ENCODE results near the gene EHD1. TPM values are rescaled to one million over a fixed set of nuclear protein-coding genes. Genes with fewer than 3 reads are reported as not detected.

Gene EHD1
- total RNA-seq, 1 experiment from 2014 or later, result 340 TPM

DNA sequence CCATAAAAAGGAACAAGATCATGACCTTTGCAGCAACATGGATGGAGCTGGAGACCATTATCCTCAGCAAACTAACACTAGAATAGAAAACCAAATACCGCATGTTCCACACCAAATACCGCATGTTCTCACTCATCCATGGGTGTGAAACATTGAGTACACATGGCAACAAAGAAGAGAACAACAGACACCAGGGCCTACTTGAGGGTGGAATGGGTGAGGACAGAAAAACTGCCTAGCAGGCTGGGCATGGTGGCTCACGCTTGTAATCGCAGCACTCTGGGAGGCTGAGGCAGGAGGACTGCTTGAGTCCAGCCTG lies 12.3 kb downstream of the EHD1 start:
- H4K20me1 ChIP-seq (ENCODE audit: low read length), result peaks cover 47% of the 10 kb centered on the region; the same call in 1 of the 2 replicates
- CTCF ChIA-PET, result no interaction called here
- POLR2A ChIA-PET (ENCODE audit: unreplicated experiment), result interaction anchor here (0.7 kb wide), 1 partner anchor 22 kb away, joined by 6 read pairs; no protein-coding TSS in a partner anchor

DNA sequence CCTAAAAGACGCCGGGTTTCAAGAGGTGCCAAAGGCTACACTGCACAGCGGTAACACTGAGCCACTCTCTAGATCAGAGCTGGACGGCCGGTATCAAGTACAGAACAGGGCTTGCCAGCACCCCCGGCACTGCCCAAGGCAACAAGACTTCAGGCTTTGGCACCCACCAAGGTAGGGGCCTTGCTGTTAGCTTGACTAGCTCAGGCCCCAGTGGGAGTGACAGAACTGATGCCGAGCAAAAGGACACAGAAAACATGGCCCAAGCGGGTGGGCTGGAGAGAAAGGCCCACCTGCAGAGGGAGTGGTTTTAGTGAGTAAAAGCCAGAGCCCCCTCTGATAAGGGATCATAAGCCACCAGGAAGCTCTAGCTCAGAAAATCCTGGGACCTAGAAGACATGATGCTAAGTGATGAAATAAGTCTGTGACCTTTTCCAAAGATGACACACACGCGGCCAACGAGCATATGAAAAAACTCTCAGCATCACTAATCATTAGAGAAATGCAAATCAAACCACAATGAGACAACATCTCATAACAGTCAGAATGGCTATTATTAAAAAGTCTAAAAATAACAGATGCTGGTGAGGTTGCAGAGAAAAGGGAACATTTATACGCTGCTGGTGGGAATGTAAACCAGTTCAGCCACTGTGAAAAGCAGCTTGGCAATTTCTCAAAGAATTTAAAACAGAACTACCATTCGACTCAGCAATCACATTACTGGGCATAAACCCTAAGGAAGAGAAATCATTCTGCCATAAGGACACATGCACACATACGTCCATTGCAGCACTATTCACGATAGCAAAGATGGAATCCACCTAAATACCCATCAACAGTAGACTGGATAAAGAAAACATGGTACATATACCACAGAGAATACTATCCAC lies 12.9 kb downstream of the EHD1 start:
- 0 out of 2 replicates have a peak overlapping the region, but pooled peaks have one; percentile 17 for H3K4me2 ChIP-seq (ENCODE audit: low read length)
- ChIA-PET CTCF (no interaction called here), POLR2A (ENCODE audit: unreplicated experiment) (interaction anchor here (0.7 kb wide), 1 partner anchor 21 kb away, joined by 6 read pairs; no protein-coding TSS in a partner anchor)
- no peaks in the 10 kb centered on the region for H3K9me2 ChIP-seq (replicated peaks; ENCODE audit: low read length)
- ATAC-seq (no peak), DNase-seq (peak; percentile 46)
- H2AFZ ChIP-seq (ENCODE audit: low read length), result no peak overlapping the region
- H3K9ac ChIP-seq (ENCODE audit: low read length), result peak overlapping the region; percentile 1; the same call in 1 of the 2 replicates
- no peaks in the 10 kb centered on the region for H3K9me3 ChIP-seq (ENCODE audit: low read length)
- peaks cover 19% of the 10 kb centered on the region for H3F3A ChIP-seq (ENCODE audit: low read length, unreplicated experiment)
- intact Hi-C loops (cut with micrococcal nuclease), result no loop called here
- peaks cover 91% of the 10 kb centered on the region for H3K79me2 ChIP-seq (ENCODE audit: low read length)
- no peak overlapping the region for H3K4me3 ChIP-seq (ENCODE audit: low read length)
- TF ChIP-seq EZH2phosphoT487 (IDR thresholded peaks at IDR 0.05; ENCODE audit: borderline replicate concordance, low read length), result no peak
- TF ChIP-seq EZH2 (IDR thresholded peaks at IDR 0.05; ENCODE audit: low read length, unreplicated experiment), result no peak
- TF ChIP-seq, protein P1, sequence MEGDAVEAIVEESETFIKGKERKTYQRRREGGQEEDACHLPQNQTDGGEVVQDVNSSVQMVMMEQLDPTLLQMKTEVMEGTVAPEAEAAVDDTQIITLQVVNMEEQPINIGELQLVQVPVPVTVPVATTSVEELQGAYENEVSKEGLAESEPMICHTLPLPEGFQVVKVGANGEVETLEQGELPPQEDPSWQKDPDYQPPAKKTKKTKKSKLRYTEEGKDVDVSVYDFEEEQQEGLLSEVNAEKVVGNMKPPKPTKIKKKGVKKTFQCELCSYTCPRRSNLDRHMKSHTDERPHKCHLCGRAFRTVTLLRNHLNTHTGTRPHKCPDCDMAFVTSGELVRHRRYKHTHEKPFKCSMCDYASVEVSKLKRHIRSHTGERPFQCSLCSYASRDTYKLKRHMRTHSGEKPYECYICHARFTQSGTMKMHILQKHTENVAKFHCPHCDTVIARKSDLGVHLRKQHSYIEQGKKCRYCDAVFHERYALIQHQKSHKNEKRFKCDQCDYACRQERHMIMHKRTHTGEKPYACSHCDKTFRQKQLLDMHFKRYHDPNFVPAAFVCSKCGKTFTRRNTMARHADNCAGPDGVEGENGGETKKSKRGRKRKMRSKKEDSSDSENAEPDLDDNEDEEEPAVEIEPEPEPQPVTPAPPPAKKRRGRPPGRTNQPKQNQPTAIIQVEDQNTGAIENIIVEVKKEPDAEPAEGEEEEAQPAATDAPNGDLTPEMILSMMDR (conservative IDR thresholded peaks at IDR 0.05; ENCODE audit: low read depth, low read length), result no peak
- no TSS peak for BruUV-seq (replicated peaks)
- H3K27me3 ChIP-seq (ENCODE audit: low read length), result no peaks in the 10 kb centered on the region
- H3K36me3 ChIP-seq (ENCODE audit: low read depth, low read length), result peaks cover 17% of the 10 kb centered on the region
- peaks cover 73% of the 10 kb centered on the region for H3K4me1 ChIP-seq (ENCODE audit: insufficient read depth, low read length)
- peaks cover 42% of the 10 kb centered on the region; the same call in 1 of the 2 replicates for H4K20me1 ChIP-seq (ENCODE audit: low read length)
- peak overlapping the region; percentile 49 for H3K27ac ChIP-seq (ENCODE audit: low read length)

More for the DNA sequence above, 12.3 kb downstream of the EHD1 start:
- H3K4me2 ChIP-seq (ENCODE audit: low read length), result 0 out of 2 replicates have a peak overlapping the region, but pooled peaks have one; percentile 17
- DNase-seq, result no peak
- BruUV-seq (replicated peaks), result no TSS peak
- H3K27ac ChIP-seq (ENCODE audit: low read length), result peak overlapping the region; percentile 49
- H3K9ac ChIP-seq (ENCODE audit: low read length), result no peak overlapping the region
- no peaks in the 10 kb centered on the region for H3K9me2 ChIP-seq (replicated peaks; ENCODE audit: low read length)
- peaks cover 94% of the 10 kb centered on the region for H3K79me2 ChIP-seq (ENCODE audit: low read length)
- no peak for TF ChIP-seq EZH2 (IDR thresholded peaks at IDR 0.05; ENCODE audit: low read length, unreplicated experiment)
- TF ChIP-seq, protein P1 (conservative IDR thresholded peaks at IDR 0.05; ENCODE audit: low read depth, low read length), result no peak
- no peak for TF ChIP-seq EZH2phosphoT487 (IDR thresholded peaks at IDR 0.05; ENCODE audit: borderline replicate concordance, low read length)
- H2AFZ ChIP-seq (ENCODE audit: low read length), result no peak overlapping the region
- H3F3A ChIP-seq (ENCODE audit: low read length, unreplicated experiment), result peaks cover 20% of the 10 kb centered on the region
- H3K9me3 ChIP-seq (ENCODE audit: low read length), result no peaks in the 10 kb centered on the region
- peaks cover 79% of the 10 kb centered on the region for H3K4me1 ChIP-seq (ENCODE audit: insufficient read depth, low read length)
- no peak for ATAC-seq
- H3K36me3 ChIP-seq (ENCODE audit: low read depth, low read length), result peaks cover 21% of the 10 kb centered on the region
- H3K27me3 ChIP-seq (ENCODE audit: low read length), result no peaks in the 10 kb centered on the region
- no peak overlapping the region for H3K4me3 ChIP-seq (ENCODE audit: low read length)
- intact Hi-C loops (cut with micrococcal nuclease), result no loop called here
